Stimulated activated CD4-positive, alpha-beta T cell treated with anti-CD3 and anti-CD28 coated beads, Interleukin-4, amount 100 ng/mL, for 1 hour (primary cell): ENCODE results near the gene ATAD3C.
"Not testable (repeated sequence)": the region's sequence is repeated elsewhere in the genome, so short reads cannot be mapped to it uniquely, and the experiment has no call there.

Source experiments
- DNase-seq: peaks from one replicate; pipeline ENCODE4 v3.0.0-alpha.2; 2020

Gene ATAD3C

GRCh38 chr1:1451696-1452364 lies 2.3 kb downstream of the ATAD3C start:
- no peak for DNase-seq

- not testable (repeated sequence) for DNase-seq
Observed at GRCh38 chr1:1452365-1452739, 2.9 kb downstream of the ATAD3C start.

GRCh38 chr1:1452882-1453281 lies 3.4 kb downstream of the ATAD3C start:
- no peak for DNase-seq

GRCh38 chr1:1454286-1455056 lies 5.0 kb downstream of the ATAD3C start:
- not testable (repeated sequence) for DNase-seq

- no peak for DNase-seq
Observed at GRCh38 chr1:1455366-1455884, 5.9 kb downstream of the ATAD3C start.

- DNase-seq, result not testable (repeated sequence)
Observed at GRCh38 chr1:1455934-1456333, 6.4 kb downstream of the ATAD3C start.

GRCh38 chr1:1456683-1457255 lies 7.3 kb downstream of the ATAD3C start:
- not testable (repeated sequence) for DNase-seq

GRCh38 chr1:1459156-1459555 lies 9.7 kb downstream of the ATAD3C start:
- not testable (repeated sequence) for DNase-seq

- not testable (repeated sequence) for DNase-seq
Observed at GRCh38 chr1:1459711-1460110, 10.2 kb downstream of the ATAD3C start.

- DNase-seq, result no peak
Observed at GRCh38 chr1:1460540-1461130, 11.1 kb downstream of the ATAD3C start.

GRCh38 chr1:1461721-1462317 lies 12.3 kb downstream of the ATAD3C start:
- DNase-seq, result no peak

- no peak for DNase-seq
Observed at GRCh38 chr1:1462318-1462966, 13.0 kb downstream of the ATAD3C start.

- DNase-seq, result no peak
Observed at GRCh38 chr1:1463312-1463711, 13.8 kb downstream of the ATAD3C start.

- DNase-seq, result not testable (repeated sequence)
Observed at GRCh38 chr1:1468196-1468985, 18.9 kb downstream of the ATAD3C start.

- no peak for DNase-seq
Observed at GRCh38 chr1:1470626-1471388, 21.3 kb downstream of the ATAD3C start.

GRCh38 chr1:1471389-1472052 lies 22.0 kb downstream of the ATAD3C start, which contains the start of gene ATAD3B:
Gene ATAD3B (plus strand): TSS chr1:1471765. CDS start chr1:1471885, 120 bp downstream.
- peak; percentile 95 for DNase-seq

- peak; percentile 19 for DNase-seq
Observed at GRCh38 chr1:1472053-1472876, 22.8 kb downstream of the ATAD3C start.

- not testable (repeated sequence) for DNase-seq
Observed at GRCh38 chr1:1476011-1476410, 26.5 kb downstream of the ATAD3C start.

- DNase-seq, result no peak
Observed at GRCh38 chr1:1477206-1477605, 27.7 kb downstream of the ATAD3C start.
